Psoas muscle (tissue), 8 donors: ENCODE results near the gene ACSL1. TPM values are rescaled to one million over a fixed set of nuclear protein-coding genes. Genes with fewer than 3 reads are reported as not detected.

Experiments
- ATAC-seq, 4 donors: fragments of 200-7000 bp; cut with Tn5 transposase; one replicate each; pipeline ENCODE4 v1.9.1; 2020; ENCODE audit warnings: moderate library complexity in 3 of 4, mild to moderate bottlenecking in 2 of 4
- DNase-seq, 2 donors: peaks; one replicate each; pipeline ENCODE4 v3.0.0-alpha.2; 2020
- H3K27ac ChIP-seq: fragments of 200-600 bp; one replicate; pipeline ENCODE4 v1.8.0; 2022
- H3K27me3 ChIP-seq, 3 donors: fragments of 200-600 bp in 1 of 3; one replicate each; pipeline versions ENCODE4 v1.6.1 to v1.8.0; 2013 to 2022; ENCODE audit warnings: low read length in 2 of 3, mild to moderate bottlenecking in 2 of 3, moderate library complexity in 1 of 3; ENCODE audit not compliant: insufficient read depth in 3 of 3
- H3K36me3 ChIP-seq, 2 donors: fragments of 200-600 bp in 1 of 2; one replicate each; pipeline versions ENCODE4 v1.6.1 to v1.8.0; 2013 to 2022; ENCODE audit warnings: low read depth in 1 of 2, mild to moderate bottlenecking in 1 of 2, moderate library complexity in 1 of 2; ENCODE audit not compliant: insufficient read depth in 1 of 2
- H3K4me1 ChIP-seq: fragments of 200-600 bp; one replicate; pipeline ENCODE4 v1.8.0; 2022
- H3K4me3 ChIP-seq: fragments of 200-600 bp; one replicate; pipeline ENCODE4 v1.8.0; 2022; ENCODE audit warnings: mild to moderate bottlenecking
- H3K9me3 ChIP-seq: fragments of 200-600 bp; one replicate; pipeline ENCODE4 v1.8.0; 2022
- WGBS, 3 donors: extraction: QIAGEN DNeasy Blood & Tissue Kit; methylation state at CpG; one replicate each; pipeline versions ENCODE4 v1.1.6 to v1.1.7; 2013; 5-methylcytosine and 5-hydroxymethylcytosine counted together
- intact Hi-C, 2 donors: fragments of 100-400 bp; cut with DNase I; formaldehyde crosslinking; loops; one replicate each; pipeline versions ENCODE4 v1.11.0 to v1.14.2; 2022
- long read RNA-seq, 2 donors: library from polyadenylated mRNA; unstranded; transcript quantifications; one replicate each; pipeline ENCODE4 v2.0.0, GENCODE V29; 2021
- polyA plus RNA-seq, 3 donors: library from polyadenylated mRNA; stranded (reverse); fragments of 200-250 nt; gene quantifications; one replicate each; pipeline ENCODE4 v1.2.3, GENCODE V29; 2013
- total RNA-seq, 4 donors: library from RNA; stranded (reverse); fragmentation: NEBNext Ultra II Directional in 2 of 4; extraction: Animal tissue kit (Norgen Biotek cat#: 25700) in 2 of 4; gene quantifications; one replicate each; pipeline versions ENCODE4 v1.2.1 to v1.2.4, GENCODE V29; 2021 to 2023
- TF ChIP-seq, protein P1 (sequence below): fragments of 200-600 bp; IDR thresholded peaks from one replicate; pipeline ENCODE4 v1.8.0; 2022; ENCODE audit warnings: antibody characterized with exemption
- donor health status: healthy with polysubstance abuse.
- donor health status: DM: no; HTN: no; CAD: no; lungs with moderate emphysema.
- donor health status: Bipolar disorder and iron deficiency.
- donor health status: healthy.
- donor health status: DM: yes; HTN: yes; CAD: no.
- donor health status: DM: no; HTN: no; CAD: no.
- donor health status: DM: no; HTN: no; CAD: no.
- donor health status: DM: yes; HTN: yes; CAD: no.

Gene ACSL1, protein sequence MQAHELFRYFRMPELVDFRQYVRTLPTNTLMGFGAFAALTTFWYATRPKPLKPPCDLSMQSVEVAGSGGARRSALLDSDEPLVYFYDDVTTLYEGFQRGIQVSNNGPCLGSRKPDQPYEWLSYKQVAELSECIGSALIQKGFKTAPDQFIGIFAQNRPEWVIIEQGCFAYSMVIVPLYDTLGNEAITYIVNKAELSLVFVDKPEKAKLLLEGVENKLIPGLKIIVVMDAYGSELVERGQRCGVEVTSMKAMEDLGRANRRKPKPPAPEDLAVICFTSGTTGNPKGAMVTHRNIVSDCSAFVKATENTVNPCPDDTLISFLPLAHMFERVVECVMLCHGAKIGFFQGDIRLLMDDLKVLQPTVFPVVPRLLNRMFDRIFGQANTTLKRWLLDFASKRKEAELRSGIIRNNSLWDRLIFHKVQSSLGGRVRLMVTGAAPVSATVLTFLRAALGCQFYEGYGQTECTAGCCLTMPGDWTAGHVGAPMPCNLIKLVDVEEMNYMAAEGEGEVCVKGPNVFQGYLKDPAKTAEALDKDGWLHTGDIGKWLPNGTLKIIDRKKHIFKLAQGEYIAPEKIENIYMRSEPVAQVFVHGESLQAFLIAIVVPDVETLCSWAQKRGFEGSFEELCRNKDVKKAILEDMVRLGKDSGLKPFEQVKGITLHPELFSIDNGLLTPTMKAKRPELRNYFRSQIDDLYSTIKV
- total RNA-seq = 1,000 to 10,000 TPM in 2 of 4 donors, 100 to 1,000 TPM in 2; 257 to 1,392 (median 704) TPM
- polyA plus RNA-seq = 1,000 to 10,000 TPM in 1 of 3 donors, 100 to 1,000 TPM in 2; 435 to 1,333 (median 781) TPM
- long read RNA-seq, donor 1, transcript ACSL1-201 (21 exons, 3,832 nt) = major isoform, 82 of 276 reads
- long read RNA-seq, donor 1, partial matches to known transcripts = 39 of 276 reads
- long read RNA-seq, donor 1, other reads (novel, unspliced or antisense) = 150 of 276 reads
- long read RNA-seq, donor 2, transcript ACSL1-202 (20 exons, 3,636 nt) = minor isoform, 9 of 1,990 reads
- long read RNA-seq, donor 2, transcript ACSL1-201 (21 exons, 3,832 nt) = major isoform, 471 of 1,990 reads
- long read RNA-seq, donor 2, transcript ACSL1-210 (21 exons, 2,469 nt) = minor isoform, 7 of 1,990 reads
- long read RNA-seq, donor 2, transcript ACSL1-209 (3 exons, 2,796 nt) = minor isoform, 5 of 1,990 reads
- long read RNA-seq, donor 2, partial matches to known transcripts = 318 of 1,990 reads
- long read RNA-seq, donor 2, other reads (novel, unspliced or antisense) = 1,178 of 1,990 reads

DNA sequence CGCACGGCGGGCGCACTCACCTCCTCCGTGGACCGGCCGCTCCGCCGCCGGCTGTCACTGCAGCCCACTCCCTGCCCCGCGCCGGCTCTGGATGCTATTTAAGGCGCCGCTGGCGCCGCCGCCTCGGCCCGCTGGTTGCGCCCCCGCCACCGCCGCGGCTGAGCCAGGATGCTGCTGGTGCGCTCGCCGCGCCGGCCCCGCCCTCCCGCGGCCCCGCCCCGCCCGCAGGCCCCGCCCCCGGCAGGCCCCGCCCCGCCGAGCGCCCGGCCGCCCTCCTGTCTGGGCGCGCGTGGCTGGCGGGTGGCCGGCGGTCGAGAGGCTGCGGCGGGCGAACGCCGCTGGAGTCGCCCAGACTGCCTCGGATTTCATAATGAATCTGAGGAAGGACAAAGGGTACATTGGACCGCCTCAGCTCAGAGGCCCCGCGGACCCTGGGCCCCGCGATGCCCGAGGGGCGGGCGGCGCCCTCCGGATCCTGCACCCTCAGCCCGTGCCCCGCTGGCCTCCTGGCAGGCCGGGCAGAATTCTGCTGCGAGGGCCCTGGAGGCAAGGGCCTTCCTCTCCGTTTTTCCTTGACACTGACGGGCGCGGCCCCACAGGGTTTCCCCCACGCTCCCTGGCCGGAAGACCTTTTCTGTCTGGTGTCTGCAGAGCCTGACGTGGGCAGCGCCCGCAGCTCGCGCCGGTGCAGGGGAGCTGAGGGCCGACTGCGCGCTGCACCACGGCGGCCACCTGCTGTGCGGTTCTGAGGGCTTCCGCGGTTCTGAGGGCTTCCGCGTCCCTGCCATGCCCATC lies at the start of gene ACSL1:
Gene ACSL1, minus strand, starts transcription at position 73 of the 795 bp plus-strand sequence. CDS start 22,454 bp downstream, outside the sequence.
- Histone ChIP-seq H3K36me3 (no peaks in the 10 kb centered on the region), H3K4me1 (peaks cover 32% of the 10 kb centered on the region), H3K27ac (peak within 1 kb of the TSS; percentile 92), H3K9me3 (no peaks in the 10 kb centered on the region), H3K27me3 (no peaks in the 10 kb centered on the region), H3K4me3 (peak within 1 kb of the TSS; percentile 82)
- 1 to 2% (median 1%) methylated on average over 61 to 94 of the region's 94 CpGs for WGBS, 3 donors
- ATAC-seq (peak; percentile 81 to 89 (median 87)), DNase-seq (peak; percentile 91 to 95)
- TF ChIP-seq, protein P1, sequence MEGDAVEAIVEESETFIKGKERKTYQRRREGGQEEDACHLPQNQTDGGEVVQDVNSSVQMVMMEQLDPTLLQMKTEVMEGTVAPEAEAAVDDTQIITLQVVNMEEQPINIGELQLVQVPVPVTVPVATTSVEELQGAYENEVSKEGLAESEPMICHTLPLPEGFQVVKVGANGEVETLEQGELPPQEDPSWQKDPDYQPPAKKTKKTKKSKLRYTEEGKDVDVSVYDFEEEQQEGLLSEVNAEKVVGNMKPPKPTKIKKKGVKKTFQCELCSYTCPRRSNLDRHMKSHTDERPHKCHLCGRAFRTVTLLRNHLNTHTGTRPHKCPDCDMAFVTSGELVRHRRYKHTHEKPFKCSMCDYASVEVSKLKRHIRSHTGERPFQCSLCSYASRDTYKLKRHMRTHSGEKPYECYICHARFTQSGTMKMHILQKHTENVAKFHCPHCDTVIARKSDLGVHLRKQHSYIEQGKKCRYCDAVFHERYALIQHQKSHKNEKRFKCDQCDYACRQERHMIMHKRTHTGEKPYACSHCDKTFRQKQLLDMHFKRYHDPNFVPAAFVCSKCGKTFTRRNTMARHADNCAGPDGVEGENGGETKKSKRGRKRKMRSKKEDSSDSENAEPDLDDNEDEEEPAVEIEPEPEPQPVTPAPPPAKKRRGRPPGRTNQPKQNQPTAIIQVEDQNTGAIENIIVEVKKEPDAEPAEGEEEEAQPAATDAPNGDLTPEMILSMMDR = peak; percentile 7
- intact Hi-C loops = loop anchor here (5.0 to 10.0 kb wide), 4 partner anchors 66 to 351 kb away; partner anchors contain the start of genes CASP3 (in 2 of the 2), PRIMPOL (in 2 of the 2) and IRF2 (in 1 of the 2)

DNA sequence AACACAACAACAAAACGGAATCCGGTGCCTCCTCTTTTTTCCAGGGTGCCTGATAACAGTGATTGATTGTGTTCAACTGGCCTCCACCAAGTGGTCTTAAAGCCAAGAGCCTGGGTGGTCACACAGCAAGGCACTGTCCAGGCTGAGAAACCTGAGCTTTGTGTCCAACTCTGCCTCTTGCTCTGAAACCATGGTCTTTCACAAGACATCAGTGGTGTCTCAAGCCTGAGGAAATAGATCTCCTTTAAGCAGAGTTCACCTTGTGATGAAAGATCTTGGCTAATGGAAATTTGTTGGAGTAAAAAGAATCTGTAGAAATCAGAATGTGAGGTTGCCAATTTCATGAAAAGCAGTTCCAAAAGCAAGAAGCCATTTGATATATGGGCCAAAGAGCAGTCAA lies 47.3 kb upstream of the ACSL1 start:
- 66 to 73% (median 68%) methylated on average over 2 of the region's 2 CpGs for WGBS, 3 donors
- no peaks in the 10 kb centered on the region for H3K9me3 ChIP-seq
- no peak overlapping the region for H3K27ac ChIP-seq
- TF ChIP-seq, protein P1 = no peak
- ATAC-seq (no peak), DNase-seq (no peak)
- H3K36me3 ChIP-seq = no peaks in the 10 kb centered on the region
- no peak overlapping the region for H3K4me3 ChIP-seq
- no peaks in the 10 kb centered on the region for H3K27me3 ChIP-seq
- intact Hi-C loops = no loop called here
- H3K4me1 ChIP-seq = no peaks in the 10 kb centered on the region

DNA sequence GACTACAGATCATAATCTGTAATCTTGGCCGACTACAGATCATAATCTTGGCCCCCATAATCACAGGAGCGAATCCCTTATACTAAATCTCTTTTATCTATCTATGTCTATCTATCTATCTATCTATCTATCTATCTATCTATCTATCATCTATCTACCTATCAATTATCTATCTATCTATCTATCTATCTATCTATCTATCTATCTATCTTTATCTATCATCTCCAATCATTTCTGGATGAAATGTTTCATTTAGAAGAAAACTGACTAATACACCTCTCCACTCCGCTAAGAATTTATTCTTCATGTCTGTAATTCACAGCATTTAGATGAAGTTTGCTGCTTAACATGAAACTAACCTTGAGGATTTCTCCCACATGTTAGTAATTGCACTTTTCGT lies 45.0 kb upstream of the ACSL1 start:
- ATAC-seq = no peak
- 47 to 78% (median 76%) methylated on average over 4 of the region's 4 CpGs for WGBS, 3 donors
- no peaks in the 10 kb centered on the region for H3K9me3 ChIP-seq
- H3K4me1 ChIP-seq = no peaks in the 10 kb centered on the region
- H3K4me3 ChIP-seq = no peak overlapping the region
- DNase-seq = no peak
- H3K36me3 ChIP-seq = no peaks in the 10 kb centered on the region
- TF ChIP-seq, protein P1 = no peak
- no peaks in the 10 kb centered on the region for H3K27me3 ChIP-seq
- H3K27ac ChIP-seq = no peak overlapping the region
- intact Hi-C loops = no loop called here

DNA sequence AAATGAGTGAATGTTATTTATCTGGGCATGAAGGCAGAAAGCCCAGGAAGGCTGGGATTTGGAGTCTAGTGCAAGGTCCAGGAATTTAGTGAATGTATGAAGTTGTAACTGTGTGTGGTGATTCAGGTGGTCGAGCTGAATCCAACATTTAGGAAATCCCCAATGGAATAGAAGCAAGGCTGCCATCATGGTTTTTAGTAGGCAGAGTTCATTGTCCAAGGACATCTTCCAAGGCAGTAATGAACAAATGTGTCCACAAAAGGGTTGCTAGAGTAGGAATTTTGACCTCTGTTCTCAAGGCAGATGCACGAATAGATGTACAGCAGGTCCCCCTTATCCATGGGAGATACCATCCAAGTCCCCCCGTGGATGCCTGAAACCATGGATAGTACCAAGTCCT lies 42.9 kb upstream of the ACSL1 start:
- Histone ChIP-seq H3K9me3 (no peaks in the 10 kb centered on the region), H3K27ac (no peak overlapping the region), H3K4me1 (no peaks in the 10 kb centered on the region), H3K27me3 (no peaks in the 10 kb centered on the region), H3K4me3 (no peak overlapping the region), H3K36me3 (no peaks in the 10 kb centered on the region)
- intact Hi-C loops = no loop called here
- DNase-seq = no peak
- ATAC-seq = no peak
- WGBS, 3 donors = 78 to 87% (median 85%) methylated on average over 3 of the region's 3 CpGs
- TF ChIP-seq, protein P1 = no peak
